Kidney tubule cell (primary cell): ENCODE results near the gene SLC25A36.
"Not testable (repeated sequence)": the region's sequence is repeated elsewhere in the genome, so short reads cannot be mapped to it uniquely, and the experiment has no call there.

Source experiments
- DNase-seq: peaks from one replicate; pipeline ENCODE4 v3.0.0-alpha.2; 2018; ENCODE audit warnings: low spot score

The SLC25A36 gene

GRCh38 chr3:140931801-140932200 is 9.8 kb upstream of the SLC25A36 start:
- no peak for DNase-seq

- DNase-seq = no peak
These were observed 8.5 kb upstream of the SLC25A36 start for GRCh38 chr3:140933109-140933508.

- no peak for DNase-seq
These were observed 8.1 kb upstream of the SLC25A36 start for GRCh38 chr3:140933552-140933951.

GRCh38 chr3:140939305-140939704 is 2.3 kb upstream of the SLC25A36 start:
- DNase-seq = not testable (repeated sequence)

GRCh38 chr3:140941090-140941433 is 574 bp upstream of the SLC25A36 start:
- DNase-seq = no peak

GRCh38 chr3:140942221-140943104 is 827 bp downstream of the SLC25A36 start:
- peak; percentile 76 for DNase-seq

- no peak for DNase-seq
These were observed 2.3 kb downstream of the SLC25A36 start for GRCh38 chr3:140943781-140944552.

- no peak for DNase-seq
These were observed 7.0 kb downstream of the SLC25A36 start for GRCh38 chr3:140948460-140949249.

GRCh38 chr3:140950144-140950543 is 8.5 kb downstream of the SLC25A36 start:
- DNase-seq = peak; percentile 33

- no peak for DNase-seq
These were observed 9.2 kb downstream of the SLC25A36 start for GRCh38 chr3:140950863-140951262.

GRCh38 chr3:140951750-140952149 is 10.1 kb downstream of the SLC25A36 start:
- not testable (repeated sequence) for DNase-seq

GRCh38 chr3:140953028-140953960 is 11.7 kb downstream of the SLC25A36 start:
- DNase-seq = no peak

GRCh38 chr3:140954576-140954975 is 12.9 kb downstream of the SLC25A36 start:
- DNase-seq = no peak

GRCh38 chr3:140955645-140956044 is 14.0 kb downstream of the SLC25A36 start:
- no peak for DNase-seq

- DNase-seq = no peak
These were observed 14.6 kb downstream of the SLC25A36 start for GRCh38 chr3:140956058-140956835.

- DNase-seq = peak; percentile 22
These were observed 31.2 kb downstream of the SLC25A36 start for GRCh38 chr3:140972833-140973232.

GRCh38 chr3:140974900-140975299 is 33.3 kb downstream of the SLC25A36 start:
- no peak for DNase-seq

- DNase-seq = no peak
These were observed 39.0 kb downstream of the SLC25A36 start for GRCh38 chr3:140980663-140981062.

GRCh38 chr3:140987792-140988191 is 46.2 kb downstream of the SLC25A36 start:
- not testable (repeated sequence) for DNase-seq

GRCh38 chr3:140994316-140994715 is 52.7 kb downstream of the SLC25A36 start:
- peak; percentile 9 for DNase-seq
